ENCODE measurements around the gene NXF1.

- TF ChIP-seq EZH2 (IDR thresholded peaks at IDR 0.05; ENCODE audit: low read length) (no peak), CTCF (optimal IDR thresholded peaks at IDR 0.05 in 1 of 3, IDR thresholded peaks at IDR 0.05 in 1 of 3, conservative IDR thresholded peaks at IDR 0.05 in 1 of 3; ENCODE audit: extremely low read depth in 1 of 3, insufficient read depth in 2 of 3, low read length in 3 of 3) (no peak)
These were observed 53.0 kb downstream of the NXF1 start for GRCh38 chr11:62752177-62752785.
